Endothelial cell of umbilical vein (primary cell): ENCODE results near the gene L1CAM. TPM values are rescaled to one million over a fixed set of nuclear protein-coding genes. Genes with fewer than 3 reads are reported as not detected.

Source experiments
- BruUV-seq: library from RNA; stranded (reverse); fragments of 400-500 nt; replicated peaks from 2 replicates; lab custom pipeline; 2021; lab: Mats Ljungman, UMichigan
- CTCF ChIA-PET: fragments of 300-600, 350-600 bp; sonication (Branson Sonifier 250); formaldehyde crosslinking; loops from one replicate; lab custom pipeline; 2021; ENCODE audit warnings: antibody characterized with exemption, inconsistent platforms; lab: Charles Lee
- POLR2A ChIA-PET: fragments of 300-600, 350-600 bp; sonication (Branson Sonifier 250); formaldehyde crosslinking; loops from one replicate; lab custom pipeline; 2021; ENCODE audit warnings: antibody characterized with exemption, inconsistent platforms; lab: Charles Lee
- DNase-seq: peaks from one replicate; pipeline ENCODE4 v3.0.0-alpha.2; 2011; ENCODE audit warnings: low read depth, low spot score
- FAIRE-seq: peaks from 2 replicates; lab custom pipeline; 2011; peaks lifted over from hg19 to GRCh38; lab: Jason Lieb, UNC
- H2AFZ ChIP-seq: 2 replicates; pipeline ENCODE4 v1.6.0; 2012; ENCODE audit warnings: low read depth, low read length, control low read depth, inconsistent platforms
- H3K27ac ChIP-seq: 2 replicates; pipeline ENCODE4 v1.5.1; 2011; ENCODE audit warnings: low read depth, mild to moderate bottlenecking, control low read depth, low read length, moderate library complexity; ENCODE audit not compliant: insufficient read depth
- H3K27me3 ChIP-seq, 2 experiments: 2 replicates each; pipeline versions ENCODE4 v1.6.0 to v1.6.1; 2011; ENCODE audit warnings: low read length in 2 of 2, mixed read lengths in 1 of 2; ENCODE audit not compliant: control insufficient read depth in 2 of 2, insufficient read depth in 2 of 2
- H3K36me3 ChIP-seq, 2 experiments: 2 replicates in 1 of 2; 3 replicates in 1 of 2; pipeline ENCODE4 v1.5.1; 2011; ENCODE audit warnings: low read length in 2 of 2, mild to moderate bottlenecking in 1 of 2, moderate library complexity in 1 of 2; ENCODE audit not compliant: control insufficient read depth in 2 of 2, insufficient read depth in 2 of 2; ENCODE audit errors: extremely low read depth in 1 of 2
- H3K4me1 ChIP-seq: 3 replicates; pipeline ENCODE4 v1.5.1; 2011; ENCODE audit warnings: mild to moderate bottlenecking, low read length; ENCODE audit not compliant: control insufficient read depth, insufficient read depth; ENCODE audit errors: extremely low read depth
- H3K4me2 ChIP-seq: 2 replicates; pipeline ENCODE4 v1.6.1; 2011; ENCODE audit warnings: low read length, control low read depth, mixed read lengths; ENCODE audit not compliant: insufficient read depth
- H3K4me3 ChIP-seq, 3 experiments: fragments of 200-600 bp in 1 of 3; sonication (generic), shearing (Covaris generic) in 1 of 3; replicated peaks in 1 of 3; 2 replicates each; pipeline ENCODE4 v1.5.1; 2011 to 2016; ENCODE audit warnings: control low read depth in 3 of 3, low read length in 3 of 3, mild to moderate bottlenecking in 2 of 3, inconsistent platforms in 1 of 3, low read depth in 1 of 3, moderate library complexity in 1 of 3; ENCODE audit not compliant: insufficient read depth in 1 of 3
- H3K79me2 ChIP-seq: 2 replicates; pipeline ENCODE4 v1.6.0; 2012; ENCODE audit warnings: low read length, inconsistent platforms; ENCODE audit not compliant: control insufficient read depth, insufficient read depth
- H3K9ac ChIP-seq: replicated peaks from 2 replicates; pipeline ENCODE3; 2011; ENCODE audit warnings: low read length, control low read depth; ENCODE audit not compliant: insufficient read depth; ENCODE audit errors: extremely low read depth
- H3K9me1 ChIP-seq: replicated peaks from 3 replicates; pipeline ENCODE4 v1.6.0; 2011; ENCODE audit warnings: mild to moderate bottlenecking, low read length; ENCODE audit not compliant: control insufficient read depth, insufficient read depth; ENCODE audit errors: extremely low read depth
- H3K9me3 ChIP-seq: replicated peaks from 2 replicates; pipeline ENCODE4 v1.5.1; 2012; ENCODE audit warnings: low read length, inconsistent platforms; ENCODE audit not compliant: control insufficient read depth, insufficient read depth
- H4K20me1 ChIP-seq: replicated peaks from 2 replicates; pipeline ENCODE3; 2011; ENCODE audit warnings: mild to moderate bottlenecking, low read length; ENCODE audit not compliant: control insufficient read depth, insufficient read depth; ENCODE audit errors: extremely low read depth
- CTCF ChIP-seq, 2 donors: IDR thresholded peaks; 1 replicate in 1 of 2; 2 replicates in 1 of 2; pipeline ENCODE4 v1.5.1; 2011; ENCODE audit warnings: low read length in 2 of 2, mild to moderate bottlenecking in 2 of 2, moderate library complexity in 2 of 2, control low read depth in 1 of 2, inconsistent platforms in 1 of 2, low read depth in 1 of 2; ENCODE audit not compliant: insufficient read depth in 1 of 2; ENCODE audit errors: extremely low read depth in 1 of 2
- EZH2 ChIP-seq: IDR thresholded peaks from 2 replicates; pipeline ENCODE4 v1.6.1; 2012; ENCODE audit warnings: borderline replicate concordance, low read depth, mild to moderate bottlenecking, moderate library complexity, low read length, inconsistent platforms; ENCODE audit not compliant: severe bottlenecking
- FOS ChIP-seq: IDR thresholded peaks from 2 replicates; pipeline ENCODE4 v1.6.1; 2011; ENCODE audit warnings: mild to moderate bottlenecking, low read length, moderate library complexity, borderline replicate concordance; ENCODE audit not compliant: insufficient read depth
- GATA2 ChIP-seq: IDR thresholded peaks from 2 replicates; pipeline ENCODE4 v1.7.0; 2011; ENCODE audit warnings: low read depth, mild to moderate bottlenecking, moderate library complexity, mixed read lengths, low read length; ENCODE audit not compliant: insufficient read length, insufficient read depth
- JUN ChIP-seq: IDR thresholded peaks from 2 replicates; pipeline ENCODE4 v1.6.1; 2011; ENCODE audit warnings: borderline replicate concordance, low read depth; ENCODE audit not compliant: insufficient read length, insufficient read depth
- MAX ChIP-seq: IDR thresholded peaks from 2 replicates; pipeline ENCODE4 v1.6.1; 2011; ENCODE audit not compliant: insufficient read depth, insufficient read length
- MYC ChIP-seq: IDR thresholded peaks from one replicate; pipeline ENCODE4 v1.6.1; 2011; ENCODE audit warnings: mild to moderate bottlenecking, low read depth, low read length
- POLR2A ChIP-seq: IDR thresholded peaks from 2 replicates; pipeline ENCODE4 v1.6.1; 2012; ENCODE audit warnings: low read depth, mild to moderate bottlenecking, control low read depth, low read length
- POLR2AphosphoS5 ChIP-seq: IDR thresholded peaks from 2 replicates; pipeline ENCODE4 v1.6.1; 2012; ENCODE audit warnings: low read depth, mild to moderate bottlenecking, control low read depth, low read length, moderate library complexity; ENCODE audit not compliant: insufficient read depth
- dilution Hi-C: fragments of 300-500 bp; cut with MboI; formaldehyde crosslinking; loops from one replicate; pipeline ENCODE4 v1.15.0; 2019; ENCODE audit warnings: low sequenced_read_pairs; ENCODE audit not compliant: extremely low pct_ligation_motif_present
- intact Hi-C: fragments of 100-400 bp; cut with micrococcal nuclease; formaldehyde crosslinking; loops from one replicate; pipeline ENCODE4 v1.10.0; 2022
- polyA plus RNA-seq, 4 experiments: library from polyadenylated mRNA; depleted of rRNA in 3 of 4; stranded (reverse) in 3 of 4; unstranded in 1 of 4; fragments of >200 nt; gene quantifications; 2 replicates each; pipeline versions ENCODE4 v1.2.1 to v1.2.3, GENCODE V29; 2011 to 2012; ENCODE audit warnings: missing spikeins in 1 of 4
- total RNA-seq: library from RNA; stranded (reverse); gene quantifications from 2 replicates; pipeline ENCODE4 v1.2.3, GENCODE V29; 2021

L1CAM gene
- total and polyA plus RNA-seq, 2 donors (not counting 3 experiments of a cell fraction or from before 2014, with no cell fraction given), result 0.01 TPM; not detected in 1

DNA sequence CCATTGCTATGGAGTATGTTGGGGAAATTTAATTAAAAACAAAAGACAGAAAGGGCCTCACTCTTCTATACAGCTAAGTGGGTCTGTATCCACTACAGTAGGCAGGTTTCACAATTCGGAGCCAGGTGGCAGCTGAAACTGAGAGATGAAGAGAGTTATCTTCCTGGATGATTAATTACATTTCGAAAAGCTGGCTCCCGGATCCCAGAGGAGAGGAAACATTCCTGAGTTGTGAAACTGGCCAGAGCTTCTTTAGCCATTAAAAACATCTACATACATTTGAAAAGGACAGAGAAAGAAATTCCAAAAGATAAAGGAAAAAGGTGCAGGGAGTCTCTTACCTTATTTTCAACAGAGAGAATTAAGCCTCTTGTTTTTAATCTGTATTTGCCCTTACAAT lies 40.1 kb downstream of the L1CAM start:
- BruUV-seq, result no TSS peak
- dilution Hi-C loops (no loop called here), intact Hi-C loops (no loop called here)
- H3K9me1 ChIP-seq, result no peaks in the 10 kb centered on the region
- ChIA-PET POLR2A (no interaction called here), CTCF (no interaction called here)
- peaks cover 8 to 14% of the 10 kb centered on the region in 2 experiments for H3K27me3 ChIP-seq
- H3K27ac ChIP-seq, result no peak overlapping the region
- no peaks in the 10 kb centered on the region for H3K9me3 ChIP-seq
- FAIRE-seq (no peak), DNase-seq (no peak)
- H3K4me2 ChIP-seq, result no peak overlapping the region
- H3K36me3 ChIP-seq, result no peaks in the 10 kb centered on the region
- no peak overlapping the region for H3K4me3 ChIP-seq
- no peak for TF ChIP-seq JUN
- TF ChIP-seq MAX, result no peak
- H3K4me1 ChIP-seq, result no peaks in the 10 kb centered on the region
- no peaks in the 10 kb centered on the region for H3K79me2 ChIP-seq
- no peak overlapping the region for H3K9ac ChIP-seq
- no peak overlapping the region for H2AFZ ChIP-seq
- H4K20me1 ChIP-seq, result no peaks in the 10 kb centered on the region

GRCh38 chrX:153845195-153845594 lies 40.8 kb downstream of the L1CAM start:
- intact Hi-C loops, result no loop called here
- Histone ChIP-seq H3K9me1 (no peaks in the 10 kb centered on the region), H3K4me1 (no peaks in the 10 kb centered on the region), H4K20me1 (no peaks in the 10 kb centered on the region), H2AFZ (no peak overlapping the region), H3K36me3 (no peaks in the 10 kb centered on the region), H3K79me2 (no peaks in the 10 kb centered on the region), H3K9me3 (no peaks in the 10 kb centered on the region), H3K4me3 (no peak overlapping the region), H3K4me2 (no peak overlapping the region), H3K27me3 (peaks cover 8 to 14% of the 10 kb centered on the region in 2 experiments), H3K9ac (no peak overlapping the region), H3K27ac (no peak overlapping the region)
- DNase-seq, result no peak
- no peak for FAIRE-seq
- ChIA-PET CTCF (no interaction called here), POLR2A (no interaction called here)
- dilution Hi-C loops, result no loop called here
- BruUV-seq, result no TSS peak
- no peak for TF ChIP-seq MYC
- no peak for TF ChIP-seq POLR2AphosphoS5
- no peak for TF ChIP-seq EZH2
- no peak for TF ChIP-seq GATA2
- TF ChIP-seq MAX, result no peak
- TF ChIP-seq CTCF (IDR thresholded peaks at IDR 0.05; ENCODE audit: extremely low read depth in 1 of 2, insufficient read depth in 1 of 2, low read depth in 1 of 2, low read length in 2 of 2), result no peak
- TF ChIP-seq FOS, result no peak
- no peak for TF ChIP-seq JUN
- no peak for TF ChIP-seq POLR2A
